ENCODE results near the gene ELMO2. TPM values are rescaled to one million over a fixed set of nuclear protein-coding genes. Genes with fewer than 3 reads are reported as not detected.

Gene ELMO2
- total and polyA plus RNA-seq, 5 donors from 2014 or later: 37.7 to 84.9 (median 44.8) TPM

- Histone ChIP-seq H3K27me3 (ENCODE audit: control insufficient read depth, insufficient read depth, low read length) (no peaks in the 10 kb centered on the region), H3K4me3 (ENCODE audit: low read depth, low read length) (no peak overlapping the region), H3K9me3 (ENCODE audit: control insufficient read depth in 2 of 2, low read length in 2 of 2) (no peaks in the 10 kb centered on the region), H3K4me1 (ENCODE audit: control insufficient read depth, insufficient read depth, low read length, poor library complexity, severe bottlenecking) (no peaks in the 10 kb centered on the region), H3K36me3 (ENCODE audit: control insufficient read depth, insufficient read depth, low read length) (no peaks in the 10 kb centered on the region), H3K27ac (ENCODE audit: insufficient read depth, low read length, poor library complexity, severe bottlenecking) (no peak overlapping the region)
- Mint-ChIP-seq H3K4me1 (no peaks in the 10 kb centered on the region), H3K36me3 (no peaks in the 10 kb centered on the region), H3K9me3 (no peaks in the 10 kb centered on the region), H3K4me3 (no peak overlapping the region), H3K27ac (no peak overlapping the region), H3K27me3 (peaks cover 26% of the 10 kb centered on the region)
- ATAC-seq (ENCODE audit: low read depth in 2 of 2) (no peak), DNase-seq (peak in 1 of 3 donors; percentile 15)
Observed at GRCh38 chr20:46324960-46325703, 81.3 kb downstream of the ELMO2 start.

- Histone ChIP-seq H3K4me1 (ENCODE audit: control insufficient read depth, insufficient read depth, low read length, poor library complexity, severe bottlenecking) (no peaks in the 10 kb centered on the region), H3K4me3 (ENCODE audit: low read depth, low read length) (no peak overlapping the region), H3K9me3 (ENCODE audit: control insufficient read depth in 2 of 2, low read length in 2 of 2) (no peaks in the 10 kb centered on the region), H3K27me3 (ENCODE audit: control insufficient read depth, insufficient read depth, low read length) (no peaks in the 10 kb centered on the region), H3K36me3 (ENCODE audit: control insufficient read depth, insufficient read depth, low read length) (no peaks in the 10 kb centered on the region), H3K27ac (ENCODE audit: insufficient read depth, low read length, poor library complexity, severe bottlenecking) (no peak overlapping the region)
- H3K4me1 Mint-ChIP-seq: no peaks in the 10 kb centered on the region
- DNase-seq (no peak), ATAC-seq (ENCODE audit: low read depth in 2 of 2) (no peak)
- H3K4me3 Mint-ChIP-seq: no peak overlapping the region
- no peaks in the 10 kb centered on the region for H3K36me3 Mint-ChIP-seq
- no peak overlapping the region for H3K27ac Mint-ChIP-seq
- peaks cover 22% of the 10 kb centered on the region for H3K27me3 Mint-ChIP-seq
- H3K9me3 Mint-ChIP-seq: no peaks in the 10 kb centered on the region
Observed at GRCh38 chr20:46324379-46324778, 82.0 kb downstream of the ELMO2 start.

GRCh38 chr20:46323557-46323956, 82.9 kb downstream of the ELMO2 start:
- no peaks in the 10 kb centered on the region for H3K36me3 Mint-ChIP-seq
- peaks cover 26% of the 10 kb centered on the region for H3K27me3 Mint-ChIP-seq
- ATAC-seq (ENCODE audit: low read depth in 2 of 2) (no peak), DNase-seq (no peak)
- no peaks in the 10 kb centered on the region for H3K4me1 Mint-ChIP-seq
- H3K27ac Mint-ChIP-seq: no peak overlapping the region
- no peaks in the 10 kb centered on the region for H3K9me3 Mint-ChIP-seq
- no peak overlapping the region for H3K4me3 ChIP-seq (ENCODE audit: low read depth, low read length)
- no peak overlapping the region for H3K4me3 Mint-ChIP-seq
- H3K27me3 ChIP-seq (ENCODE audit: control insufficient read depth, insufficient read depth, low read length): no peaks in the 10 kb centered on the region
- H3K9me3 ChIP-seq (ENCODE audit: control insufficient read depth in 2 of 2, low read length in 2 of 2): no peaks in the 10 kb centered on the region
- H3K27ac ChIP-seq (ENCODE audit: insufficient read depth, low read length, poor library complexity, severe bottlenecking): no peak overlapping the region
- no peaks in the 10 kb centered on the region for H3K4me1 ChIP-seq (ENCODE audit: control insufficient read depth, insufficient read depth, low read length, poor library complexity, severe bottlenecking)
- no peaks in the 10 kb centered on the region for H3K36me3 ChIP-seq (ENCODE audit: control insufficient read depth, insufficient read depth, low read length)

- H3K27ac Mint-ChIP-seq: no peak overlapping the region
- no peaks in the 10 kb centered on the region for H3K27me3 ChIP-seq (ENCODE audit: control insufficient read depth, insufficient read depth, low read length)
- no peaks in the 10 kb centered on the region for H3K4me1 Mint-ChIP-seq
- H3K27me3 Mint-ChIP-seq: peaks cover 28% of the 10 kb centered on the region
- ATAC-seq (ENCODE audit: low read depth in 2 of 2) (no peak), DNase-seq (no peak)
- no peak overlapping the region for H3K4me3 Mint-ChIP-seq
- H3K9me3 Mint-ChIP-seq: no peaks in the 10 kb centered on the region
- no peaks in the 10 kb centered on the region for H3K9me3 ChIP-seq (ENCODE audit: control insufficient read depth in 2 of 2, low read length in 2 of 2)
- H3K4me1 ChIP-seq (ENCODE audit: control insufficient read depth, insufficient read depth, low read length, poor library complexity, severe bottlenecking): no peaks in the 10 kb centered on the region
- H3K27ac ChIP-seq (ENCODE audit: insufficient read depth, low read length, poor library complexity, severe bottlenecking): no peak overlapping the region
- no peaks in the 10 kb centered on the region for H3K36me3 ChIP-seq (ENCODE audit: control insufficient read depth, insufficient read depth, low read length)
- no peak overlapping the region for H3K4me3 ChIP-seq (ENCODE audit: low read depth, low read length)
- no peaks in the 10 kb centered on the region for H3K36me3 Mint-ChIP-seq
Observed at GRCh38 chr20:46322641-46323040, 83.8 kb downstream of the ELMO2 start.

GRCh38 chr20:46317685-46318177, 88.7 kb downstream of the ELMO2 start:
- peaks cover 70% of the 10 kb centered on the region for H3K27me3 Mint-ChIP-seq
- Histone ChIP-seq H3K9me3 (ENCODE audit: control insufficient read depth in 2 of 2, low read length in 2 of 2) (no peaks in the 10 kb centered on the region), H3K27ac (ENCODE audit: insufficient read depth, low read length, poor library complexity, severe bottlenecking) (no peak overlapping the region), H3K36me3 (ENCODE audit: control insufficient read depth, insufficient read depth, low read length) (no peaks in the 10 kb centered on the region), H3K4me1 (ENCODE audit: control insufficient read depth, insufficient read depth, low read length, poor library complexity, severe bottlenecking) (peaks cover under 1% of the 10 kb centered on the region), H3K27me3 (ENCODE audit: control insufficient read depth, insufficient read depth, low read length) (peaks cover 21% of the 10 kb centered on the region), H3K4me3 (ENCODE audit: low read depth, low read length) (no peak overlapping the region)
- ATAC-seq (ENCODE audit: low read depth in 2 of 2): no peak
- DNase-seq: no peak
- no peak overlapping the region for H3K4me3 Mint-ChIP-seq
- H3K4me1 Mint-ChIP-seq: no peaks in the 10 kb centered on the region
- H3K9me3 Mint-ChIP-seq: no peaks in the 10 kb centered on the region
- H3K36me3 Mint-ChIP-seq: no peaks in the 10 kb centered on the region
- H3K27ac Mint-ChIP-seq: no peak overlapping the region

- no peak for DNase-seq
- Mint-ChIP-seq H3K36me3 (no peaks in the 10 kb centered on the region), H3K4me3 (no peak overlapping the region), H3K27ac (no peak overlapping the region), H3K27me3 (peaks cover 70% of the 10 kb centered on the region), H3K9me3 (no peaks in the 10 kb centered on the region), H3K4me1 (peaks cover 0 to 2% (median under 1%) of the 10 kb centered on the region in 4 donors)
- no peak for ATAC-seq (ENCODE audit: low read depth in 2 of 2)
- Histone ChIP-seq H3K36me3 (ENCODE audit: control insufficient read depth, insufficient read depth, low read length) (no peaks in the 10 kb centered on the region), H3K27ac (ENCODE audit: insufficient read depth, low read length, poor library complexity, severe bottlenecking) (no peak overlapping the region), H3K4me1 (ENCODE audit: control insufficient read depth, insufficient read depth, low read length, poor library complexity, severe bottlenecking) (peaks cover 5% of the 10 kb centered on the region), H3K27me3 (ENCODE audit: control insufficient read depth, insufficient read depth, low read length) (peaks cover 21% of the 10 kb centered on the region), H3K4me3 (ENCODE audit: low read depth, low read length) (no peak overlapping the region), H3K9me3 (ENCODE audit: control insufficient read depth in 2 of 2, low read length in 2 of 2) (no peaks in the 10 kb centered on the region)
Observed at GRCh38 chr20:46316984-46317684, 89.3 kb downstream of the ELMO2 start.

All from CD4-positive, CD25-positive, alpha-beta regulatory T cell (primary cell).